GM19438 (cell line): ENCODE measurements around the gene TIMP4.

Source experiments
- ATAC-seq: cut with Tn5 transposase; IDR thresholded peaks from one replicate; pipeline ENCODE4 v1.9.1; 2021; ENCODE audit warnings: low read depth; ENCODE audit not compliant: unreplicated experiment

Gene TIMP4

DNA sequence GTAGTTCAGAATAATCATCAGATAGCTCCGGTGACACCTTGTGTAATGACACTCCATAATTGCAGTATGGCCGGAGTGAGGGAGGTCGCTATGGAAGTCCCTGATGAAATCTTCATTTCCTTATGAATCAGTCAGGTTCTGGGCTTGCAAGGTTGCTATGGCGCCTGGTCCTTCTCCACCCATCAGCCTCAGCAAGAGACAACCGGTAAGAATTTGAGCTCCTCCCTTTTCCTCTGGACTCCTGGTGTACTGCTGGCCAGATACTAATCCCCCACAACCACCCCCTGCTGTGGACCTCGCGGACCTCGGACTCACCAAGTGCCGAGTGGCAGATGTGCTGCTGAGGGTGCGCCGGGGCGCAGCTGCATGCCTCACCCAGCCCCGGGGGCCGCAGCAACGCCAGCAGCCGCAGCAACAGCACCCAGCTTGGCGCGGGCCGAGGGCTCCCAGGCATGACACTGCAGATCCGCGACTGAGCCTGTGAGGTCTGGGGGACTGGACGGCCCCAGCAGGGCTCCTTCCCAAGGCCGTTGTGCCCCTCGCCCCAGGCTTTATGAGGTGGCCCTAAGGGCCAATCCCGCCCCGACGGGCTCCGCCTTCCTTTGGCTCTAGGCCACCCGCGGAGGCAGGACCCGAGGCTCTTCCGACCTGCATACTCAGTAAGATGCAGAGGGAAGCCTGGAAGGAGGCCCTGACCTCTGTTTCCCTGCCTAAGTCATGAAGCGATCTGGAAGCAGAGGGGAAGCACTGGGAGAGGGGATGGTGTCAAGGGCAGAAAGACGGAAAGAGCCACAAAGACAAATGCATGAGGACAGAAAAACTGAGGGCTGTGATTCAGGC is at the start of gene TIMP4:
TIMP4 (minus strand) TSS at position 526 of the 840 bp plus-strand sequence; CDS start at position 454, 72 bp downstream.
- ATAC-seq: no peak

GRCh38 chr3:12205171-12205570 is 46.5 kb upstream of the TIMP4 start:
- ATAC-seq: no peak

DNA sequence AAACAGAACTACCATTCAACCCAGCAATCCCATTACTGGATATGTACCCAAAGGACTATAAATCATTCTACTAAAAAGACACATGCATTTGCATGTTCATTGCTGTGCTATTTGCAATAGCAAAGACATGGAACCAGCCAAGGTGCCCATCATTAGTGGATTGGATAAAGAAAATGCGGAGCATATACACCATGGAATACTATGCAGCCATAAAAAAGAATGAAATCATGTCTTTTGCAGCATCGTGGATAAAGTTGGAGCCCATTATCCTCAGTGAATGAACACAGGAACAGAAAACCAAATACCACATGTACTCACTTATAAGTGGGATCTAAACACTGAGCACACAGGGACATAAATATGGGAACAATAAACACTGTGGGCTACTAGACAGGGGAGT is 43.1 kb upstream of the TIMP4 start:
- ATAC-seq: no peak

- no peak for ATAC-seq
These were observed 39.6 kb upstream of the TIMP4 start for GRCh38 chr3:12198301-12198700.

GRCh38 chr3:12197475-12197874 is 38.8 kb upstream of the TIMP4 start:
- ATAC-seq: no peak

DNA sequence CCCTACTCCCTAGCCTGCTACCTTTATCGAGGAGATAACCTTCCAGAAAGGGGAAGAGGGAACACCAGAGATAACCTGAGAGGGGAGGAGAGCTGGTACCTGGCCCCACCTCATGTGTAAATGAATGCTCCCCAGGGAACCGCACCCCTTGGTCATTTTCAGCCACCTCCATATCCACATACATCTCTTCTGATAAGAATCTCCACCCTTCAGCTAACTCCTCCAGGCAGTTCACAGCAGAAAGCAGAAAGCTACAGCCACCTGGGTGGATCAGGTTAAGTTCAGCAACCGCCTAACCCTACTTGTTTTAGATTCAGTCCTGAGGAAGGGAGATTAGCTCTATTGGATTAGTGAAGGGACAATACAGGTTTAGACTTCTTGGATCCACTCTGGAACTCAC is 38.0 kb upstream of the TIMP4 start:
- no peak for ATAC-seq

- no peak for ATAC-seq
These were observed 36.5 kb upstream of the TIMP4 start for GRCh38 chr3:12195231-12195630.

DNA sequence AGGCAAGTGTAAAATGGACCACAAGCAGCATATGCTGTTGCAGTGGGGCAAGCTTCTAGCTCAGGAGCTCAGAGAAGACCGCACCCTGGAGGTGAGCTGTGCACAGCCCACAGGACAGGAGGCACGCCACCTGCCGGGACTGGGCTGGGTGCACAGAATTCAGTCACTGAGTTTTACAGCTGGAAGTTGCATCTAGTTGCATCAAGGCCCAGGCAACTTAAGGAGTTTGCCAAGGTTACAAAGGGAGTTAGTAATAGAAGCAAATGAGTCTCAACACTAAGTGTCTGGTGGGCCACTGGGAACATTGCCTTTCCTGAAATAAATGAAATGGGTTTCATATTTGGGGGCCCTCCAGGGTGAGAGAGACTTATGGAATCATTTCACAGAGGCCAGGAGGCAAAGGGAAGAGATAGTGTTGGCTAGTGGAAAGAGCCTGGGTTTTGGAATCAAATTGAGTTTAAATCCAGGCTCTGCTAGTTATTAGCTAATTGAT is 36.0 kb upstream of the TIMP4 start:
- ATAC-seq: peak; percentile 73

- ATAC-seq: no peak
These were observed 35.5 kb upstream of the TIMP4 start for GRCh38 chr3:12194209-12194608.

DNA sequence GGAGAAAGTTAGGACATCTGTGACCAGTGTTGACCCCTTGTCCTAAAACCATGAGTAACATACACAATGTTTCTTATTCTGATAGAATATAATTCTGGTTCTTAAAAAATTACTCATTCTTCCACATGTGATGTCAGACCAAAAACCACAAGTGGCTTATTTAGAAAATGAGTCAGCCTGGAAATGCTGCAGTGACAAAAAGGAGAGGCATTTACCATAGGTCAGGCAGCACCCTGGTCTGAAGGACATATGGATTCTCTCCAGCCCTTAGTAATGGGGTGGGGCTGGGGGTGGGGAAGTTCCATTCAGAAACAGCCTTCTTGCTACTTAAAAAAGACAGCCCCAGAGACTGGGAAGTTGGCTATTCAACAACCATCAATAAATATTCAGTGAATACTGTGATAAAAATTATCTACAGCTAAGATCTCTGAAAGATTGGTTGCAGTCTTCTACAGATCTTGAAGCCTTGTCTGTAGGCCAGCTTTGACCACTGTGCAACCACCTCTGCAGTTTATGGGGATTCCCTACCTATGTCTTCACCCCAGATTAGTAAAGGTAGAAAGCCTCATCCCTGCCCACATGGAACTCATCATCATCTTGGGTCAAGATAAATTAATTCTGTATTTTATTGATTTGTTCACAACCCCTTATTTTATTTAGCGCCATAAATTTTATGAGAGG is 34.9 kb upstream of the TIMP4 start:
- peak; percentile 41 for ATAC-seq

DNA sequence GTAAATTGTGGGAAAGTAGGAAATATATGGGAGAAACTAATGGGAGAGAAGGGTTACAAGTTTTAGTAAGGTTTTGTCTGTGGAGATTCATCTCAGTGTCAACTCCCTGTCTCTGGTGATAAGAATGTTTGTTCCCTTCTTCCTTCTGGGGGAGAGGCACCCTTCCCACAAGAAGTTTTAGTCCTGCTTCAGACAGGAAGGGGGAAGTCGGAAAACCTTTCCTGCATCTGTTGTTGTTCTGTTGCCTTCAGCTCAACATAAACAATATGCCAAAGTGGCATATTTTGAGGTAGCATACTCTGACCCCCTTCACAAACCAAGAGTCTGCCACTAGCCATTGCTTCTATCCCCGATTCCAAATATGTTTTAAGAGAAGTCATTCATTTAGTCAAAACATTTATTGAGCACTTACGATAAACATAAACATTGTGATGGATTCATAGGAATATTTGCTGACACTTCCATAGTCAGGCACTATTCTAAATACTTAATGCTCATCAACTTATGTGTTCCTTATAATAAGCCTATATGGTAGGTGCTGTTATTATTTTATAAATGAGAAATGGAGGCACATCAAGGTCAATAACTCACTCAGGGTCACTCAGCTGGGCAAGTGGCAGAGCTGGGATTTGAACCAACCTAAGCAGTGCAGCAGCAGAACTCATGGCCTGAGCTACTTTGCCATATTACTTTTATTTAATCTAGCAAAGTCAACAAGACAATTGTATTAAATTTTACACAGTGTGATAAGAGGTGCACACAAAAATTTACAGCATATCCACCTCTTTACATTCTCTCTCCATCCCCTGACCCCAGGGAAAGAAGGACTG is 34.2 kb upstream of the TIMP4 start:
- no peak for ATAC-seq

- ATAC-seq: no peak
These were observed 33.5 kb upstream of the TIMP4 start for GRCh38 chr3:12192173-12192572.

DNA sequence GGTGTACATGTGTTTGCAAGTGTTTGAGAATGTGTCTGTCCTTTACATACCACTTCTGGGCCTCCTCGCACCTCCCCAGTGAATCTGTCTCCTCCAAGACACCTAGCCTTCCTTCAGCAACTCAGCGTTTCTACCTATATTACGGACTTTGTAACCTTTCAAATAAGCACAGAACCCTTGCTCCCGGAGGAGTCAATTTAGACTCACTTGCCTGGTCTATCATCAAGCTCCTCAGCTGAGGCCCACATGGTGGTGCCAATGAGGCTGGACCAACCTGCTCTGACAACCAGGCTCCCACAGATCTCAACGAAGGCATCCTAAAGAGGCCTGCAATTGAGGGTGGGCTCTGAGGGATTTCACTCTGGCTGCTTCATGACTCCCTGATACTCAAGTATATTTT is 32.8 kb upstream of the TIMP4 start:
- ATAC-seq: no peak

GRCh38 chr3:12190832-12191231 is 32.1 kb upstream of the TIMP4 start:
- no peak for ATAC-seq

DNA sequence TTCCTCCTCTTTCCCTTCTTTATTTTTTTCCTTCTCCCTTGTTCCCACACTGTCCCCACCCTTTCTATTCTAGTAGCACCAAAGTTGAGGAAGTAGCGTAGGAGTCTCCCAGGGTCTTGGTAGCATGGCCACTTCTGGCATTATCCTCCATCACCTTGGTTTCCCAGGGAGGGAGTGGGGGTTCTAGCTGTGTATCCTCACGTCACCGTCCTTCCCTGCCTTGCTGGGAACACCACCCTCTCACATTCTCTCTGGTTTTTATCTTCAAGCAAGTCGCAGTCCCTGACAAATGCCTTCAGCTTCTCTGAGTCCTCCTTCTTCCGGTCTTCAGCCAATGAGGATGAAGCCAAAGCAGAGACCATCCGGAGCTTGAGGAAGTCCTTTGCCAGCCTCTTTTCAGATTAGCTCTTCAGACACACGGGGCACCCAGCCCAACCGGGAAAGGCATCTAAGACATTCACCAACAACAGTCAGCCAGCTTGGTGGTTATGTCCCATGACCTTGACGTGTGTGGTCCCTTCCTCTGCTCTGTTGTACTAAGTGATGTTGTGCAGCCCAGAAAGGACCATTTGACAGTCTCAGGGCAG is 31.6 kb upstream of the TIMP4 start:
- ATAC-seq: no peak

GRCh38 chr3:12188681-12189287 is 30.1 kb upstream of the TIMP4 start:
- ATAC-seq: no peak

- ATAC-seq: no peak
These were observed 29.6 kb upstream of the TIMP4 start for GRCh38 chr3:12188328-12188648.

GRCh38 chr3:12187448-12188327 is 29.0 kb upstream of the TIMP4 start:
- peak; percentile 65 for ATAC-seq

DNA sequence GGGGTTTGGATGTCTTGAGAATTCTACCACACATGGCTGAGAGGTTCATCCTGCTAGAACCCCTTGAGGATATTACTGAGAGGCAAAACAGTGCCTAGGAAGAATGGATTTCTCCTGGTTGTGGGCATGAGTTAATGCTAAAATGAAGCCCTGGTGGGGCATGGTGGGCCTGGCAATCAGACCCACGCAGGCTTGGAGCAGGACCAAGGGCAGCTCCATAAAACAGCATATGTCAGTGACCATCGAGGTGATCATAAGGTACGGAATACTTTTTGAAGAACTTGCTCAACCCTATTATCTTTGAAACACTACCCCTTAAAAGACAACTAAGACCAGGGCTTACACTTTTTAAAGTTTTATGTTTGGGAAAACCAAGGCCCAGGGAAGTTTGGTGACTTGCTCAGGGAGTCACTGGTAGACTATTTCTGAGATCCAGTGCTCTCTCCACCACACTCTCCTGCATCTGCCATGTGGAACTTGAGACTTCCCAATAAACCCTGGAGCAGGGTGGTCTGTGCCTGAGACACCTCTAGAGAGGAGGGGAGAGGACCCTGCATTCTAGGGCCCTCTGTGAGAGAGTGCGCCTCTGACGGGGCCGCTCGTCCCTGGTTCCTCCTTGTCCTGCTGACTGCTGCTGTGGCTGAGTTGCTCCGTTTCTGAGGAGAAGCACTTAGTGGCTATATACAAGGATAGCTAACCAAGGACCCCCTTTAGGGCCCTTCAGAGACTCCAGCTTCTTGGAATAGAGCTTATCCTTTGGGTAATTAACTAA is 28.0 kb upstream of the TIMP4 start:
- no peak for ATAC-seq
